Right lobe of liver (tissue), 6 donors: ENCODE data around the gene SELE. TPM values are rescaled to one million over a fixed set of nuclear protein-coding genes. Genes with fewer than 3 reads are reported as not detected.
A peak's percentile ranks its signal among the peaks of the same experiment; 100 is the strongest.

Experiments
- ATAC-seq, 4 donors: fragments of 200-7000 bp; cut with Tn5 transposase; one replicate each; pipeline ENCODE4 v1.9.1; 2020; ENCODE audit warnings: mild to moderate bottlenecking in 4 of 4, moderate library complexity in 4 of 4
- DNase-seq, 3 donors: peaks; one replicate each; pipeline ENCODE4 v3.0.0-alpha.2; 2020
- H3K27ac ChIP-seq, 3 donors: fragments of 200-600 bp; one replicate each; pipeline ENCODE4 v1.8.0; 2022
- H3K27me3 ChIP-seq, 2 donors: fragments of 200-600 bp; one replicate each; pipeline ENCODE4 v1.8.0; 2022
- H3K36me3 ChIP-seq, 4 donors: fragments of 200-600 bp; sonication (generic) in 1 of 4; one replicate each; pipeline versions ENCODE4 v1.5.1 to v1.8.0; 2017 to 2022; ENCODE audit warnings: control low read depth in 1 of 4
- H3K4me1 ChIP-seq, 4 donors: fragments of 200-600 bp; sonication (generic) in 1 of 4; one replicate each; pipeline versions ENCODE4 v1.5.1 to v1.8.0; 2017 to 2022; ENCODE audit warnings: control low read depth in 1 of 4
- H3K4me3 ChIP-seq, 3 donors: fragments of 200-600 bp; one replicate each; pipeline ENCODE4 v1.8.0; 2022
- H3K9me3 ChIP-seq, 4 donors: fragments of 200-600 bp; sonication (generic) in 1 of 4; one replicate each; pipeline versions ENCODE4 v1.5.1 to v1.8.0; 2017 to 2022; ENCODE audit warnings: control low read depth in 1 of 4
- POLR2A ChIP-seq: fragments of 450-650 bp; IDR thresholded peaks from one replicate; pipeline ENCODE4 v1.6.1; 2017; ENCODE audit warnings: antibody characterized with exemption, mild to moderate bottlenecking
- WGBS: methylation state at CpG from one replicate; pipeline ENCODE4 v1.1.6; 2018; ENCODE audit warnings: low coverage, low lambda C conversion rate; ENCODE audit not compliant: insufficient coverage; ENCODE audit errors: missing lambda C conversion rate; 5-methylcytosine and 5-hydroxymethylcytosine counted together
- intact Hi-C, 2 donors: fragments of 100-400 bp; cut with DNase I; formaldehyde crosslinking; loops; one replicate each; pipeline versions ENCODE4 v1.11.2 to v1.14.1; 2022
- total RNA-seq, 6 experiments: library from RNA; depleted of rRNA in 2 of 6; stranded (reverse); fragments of >200 nt in 2 of 6; fragmentation: NEBNext Ultra II Directional in 3 of 6; extraction: Animal tissue kit (Norgen Biotek cat#: 25700) in 3 of 6; gene quantifications; one replicate each; pipeline versions ENCODE4 v1.1.0 to v1.2.4, GENCODE V29; 2016 to 2023
- TF ChIP-seq, protein P1 (sequence below), 4 donors: fragments of 200-600 bp in 3 of 4; fragments of 450-650 bp in 1 of 4; IDR thresholded peaks; one replicate each; pipeline versions ENCODE4 v1.5.1 to v1.8.0; 2016 to 2022; ENCODE audit warnings: antibody characterized with exemption in 4 of 4, mild to moderate bottlenecking in 2 of 4
- donor health status: DM: no; HTN: yes; CAD: no.
- donor health status: DM: no; HTN: no; CAD: no.
- donor health status: DM: no; HTN: no; CAD: no.
- donor health status: DM: no; HTN: yes; CAD: no.
- donor health status: DM: no; HTN: yes; CAD: no.

Gene SELE
- total RNA-seq, 6 experiments from 2014 or later, result 0.18 to 3.1 (median 0.94) TPM

GRCh38 chr1:169701261-169702005, 32.4 kb downstream of the SELE start:
- Histone ChIP-seq H3K36me3 (no peaks in the 10 kb centered on the region), H3K4me3 (no peak overlapping the region), H3K27me3 (no peaks in the 10 kb centered on the region), H3K4me1 (no peaks in the 10 kb centered on the region), H3K27ac (no peak overlapping the region), H3K9me3 (no peaks in the 10 kb centered on the region)
- intact Hi-C loops, result loop anchor here in 1 of 2 donors (10.0 kb wide), 1 partner anchor 87 kb away; no protein-coding TSS in a partner anchor
- ATAC-seq (no peak), DNase-seq (no peak)
- TF ChIP-seq, protein P1, sequence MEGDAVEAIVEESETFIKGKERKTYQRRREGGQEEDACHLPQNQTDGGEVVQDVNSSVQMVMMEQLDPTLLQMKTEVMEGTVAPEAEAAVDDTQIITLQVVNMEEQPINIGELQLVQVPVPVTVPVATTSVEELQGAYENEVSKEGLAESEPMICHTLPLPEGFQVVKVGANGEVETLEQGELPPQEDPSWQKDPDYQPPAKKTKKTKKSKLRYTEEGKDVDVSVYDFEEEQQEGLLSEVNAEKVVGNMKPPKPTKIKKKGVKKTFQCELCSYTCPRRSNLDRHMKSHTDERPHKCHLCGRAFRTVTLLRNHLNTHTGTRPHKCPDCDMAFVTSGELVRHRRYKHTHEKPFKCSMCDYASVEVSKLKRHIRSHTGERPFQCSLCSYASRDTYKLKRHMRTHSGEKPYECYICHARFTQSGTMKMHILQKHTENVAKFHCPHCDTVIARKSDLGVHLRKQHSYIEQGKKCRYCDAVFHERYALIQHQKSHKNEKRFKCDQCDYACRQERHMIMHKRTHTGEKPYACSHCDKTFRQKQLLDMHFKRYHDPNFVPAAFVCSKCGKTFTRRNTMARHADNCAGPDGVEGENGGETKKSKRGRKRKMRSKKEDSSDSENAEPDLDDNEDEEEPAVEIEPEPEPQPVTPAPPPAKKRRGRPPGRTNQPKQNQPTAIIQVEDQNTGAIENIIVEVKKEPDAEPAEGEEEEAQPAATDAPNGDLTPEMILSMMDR (IDR thresholded peaks at IDR 0.05), result no peak
- no peak for TF ChIP-seq POLR2A
- 76% methylated on average over 2 of the region's 2 CpGs for WGBS

GRCh38 chr1:169699707-169700106, 34.2 kb downstream of the SELE start:
- intact Hi-C loops, result loop anchor here in 1 of 2 donors (10.0 kb wide), 1 partner anchor 85 kb away; no protein-coding TSS in a partner anchor
- Histone ChIP-seq H3K4me3 (no peak overlapping the region), H3K36me3 (no peaks in the 10 kb centered on the region), H3K27me3 (no peaks in the 10 kb centered on the region), H3K4me1 (no peaks in the 10 kb centered on the region), H3K27ac (no peak overlapping the region), H3K9me3 (no peaks in the 10 kb centered on the region)
- DNase-seq (no peak), ATAC-seq (peak in 1 of 4 donors; percentile 30)
- TF ChIP-seq, protein P1 (IDR thresholded peaks at IDR 0.05), result peak in 1 of 4 donors; percentile 10
- TF ChIP-seq POLR2A, result no peak
- WGBS, result 33% methylated on average over 3 of the region's 3 CpGs

DNA sequence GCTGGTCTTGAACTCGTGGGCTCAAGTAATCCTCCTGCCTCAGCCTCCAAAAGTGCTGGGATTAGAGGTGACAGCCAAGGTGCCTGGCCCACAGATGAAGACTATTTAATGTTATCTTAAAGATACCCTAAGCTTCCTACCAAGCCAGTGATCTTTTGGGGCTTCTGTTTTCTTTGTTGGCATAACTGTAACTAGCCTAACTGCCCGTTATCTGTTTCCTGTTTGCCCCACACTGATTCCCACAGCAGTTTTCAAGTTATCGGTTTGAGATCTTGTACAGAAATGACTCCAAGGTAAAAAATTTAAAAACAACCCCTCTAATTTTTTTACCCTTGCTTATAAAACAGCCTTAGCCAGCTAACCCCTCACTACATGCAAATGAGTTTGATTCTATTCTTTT, 34.9 kb downstream of the SELE start:
- no peaks in the 10 kb centered on the region for H3K4me1 ChIP-seq
- no peak for DNase-seq
- WGBS, result 37% methylated on average over 3 of the region's 3 CpGs
- no peaks in the 10 kb centered on the region for H3K27me3 ChIP-seq
- no peak overlapping the region for H3K4me3 ChIP-seq
- H3K36me3 ChIP-seq, result no peaks in the 10 kb centered on the region
- no peak for ATAC-seq
- TF ChIP-seq, protein P1 (IDR thresholded peaks at IDR 0.05), result no peak
- no peak for TF ChIP-seq POLR2A
- no peaks in the 10 kb centered on the region for H3K9me3 ChIP-seq
- intact Hi-C loops, result no loop called here
- H3K27ac ChIP-seq, result no peak overlapping the region

GRCh38 chr1:169697755-169698154, 36.1 kb downstream of the SELE start:
- DNase-seq (no peak), ATAC-seq (peak in 3 of 4 donors; percentile 22 to 54 (median 44))
- H3K27me3 ChIP-seq, result no peaks in the 10 kb centered on the region
- no peaks in the 10 kb centered on the region for H3K9me3 ChIP-seq
- WGBS, result 17% methylated on average over 1 of the region's 1 CpG
- intact Hi-C loops, result no loop called here
- H3K36me3 ChIP-seq, result no peaks in the 10 kb centered on the region
- no peak for TF ChIP-seq POLR2A
- TF ChIP-seq, protein P1 (IDR thresholded peaks at IDR 0.05), result no peak
- no peaks in the 10 kb centered on the region for H3K4me1 ChIP-seq
- no peak overlapping the region for H3K4me3 ChIP-seq
- no peak overlapping the region for H3K27ac ChIP-seq
